Parathyroid adenoma (tissue), 2 donors: ENCODE results near the gene POP4.

Experiments used
- H2AFZ ChIP-seq: fragments of 300-600 bp; sonication (generic); one replicate; pipeline ENCODE4 v1.7.0; 2017; ENCODE audit warnings: antibody characterized with exemption, mild to moderate bottlenecking
- H3K27ac ChIP-seq: fragments of 300-600 bp; sonication (generic); one replicate; pipeline ENCODE4 v1.7.0; 2017
- H3K27me3 ChIP-seq: fragments of 300-600 bp; sonication (generic); one replicate; pipeline ENCODE4 v1.7.0; 2017; ENCODE audit warnings: low read length; ENCODE audit not compliant: control insufficient read depth, insufficient read depth
- H3K36me3 ChIP-seq: fragments of 300-600 bp; sonication (generic); one replicate; pipeline ENCODE4 v1.7.0; 2017; ENCODE audit warnings: low read length; ENCODE audit not compliant: control insufficient read depth, insufficient read depth
- H3K4me1 ChIP-seq: fragments of 300-600 bp; sonication (generic); one replicate; pipeline ENCODE4 v1.7.0; 2017; ENCODE audit warnings: control low read depth
- H3K4me2 ChIP-seq: fragments of 300-600 bp; sonication (generic); one replicate; pipeline ENCODE4 v1.7.0; 2017; ENCODE audit warnings: low read length
- H3K4me3 ChIP-seq: fragments of 300-600 bp; sonication (generic); one replicate; pipeline ENCODE4 v1.7.0; 2017; ENCODE audit warnings: low read depth, low read length
- H3K79me2 ChIP-seq: fragments of 300-600 bp; sonication (generic); one replicate; pipeline ENCODE4 v1.7.0; 2017; ENCODE audit warnings: control low read depth
- H3K9ac ChIP-seq: fragments of 300-600 bp; sonication (generic); one replicate; pipeline ENCODE4 v1.7.0; 2017; ENCODE audit warnings: mild to moderate bottlenecking
- H3K9me3 ChIP-seq: fragments of 300-600 bp; sonication (generic); one replicate; pipeline ENCODE4 v1.7.0; 2017; ENCODE audit warnings: low read length; ENCODE audit not compliant: control insufficient read depth
- TF ChIP-seq, protein P1 (sequence below): fragments of 300-600 bp; sonication (generic); IDR thresholded peaks from one replicate; pipeline ENCODE4 v1.7.0; 2017; ENCODE audit warnings: antibody characterized with exemption, mild to moderate bottlenecking
- donor health status: primary hyperparathyroidism.

Gene POP4

DNA sequence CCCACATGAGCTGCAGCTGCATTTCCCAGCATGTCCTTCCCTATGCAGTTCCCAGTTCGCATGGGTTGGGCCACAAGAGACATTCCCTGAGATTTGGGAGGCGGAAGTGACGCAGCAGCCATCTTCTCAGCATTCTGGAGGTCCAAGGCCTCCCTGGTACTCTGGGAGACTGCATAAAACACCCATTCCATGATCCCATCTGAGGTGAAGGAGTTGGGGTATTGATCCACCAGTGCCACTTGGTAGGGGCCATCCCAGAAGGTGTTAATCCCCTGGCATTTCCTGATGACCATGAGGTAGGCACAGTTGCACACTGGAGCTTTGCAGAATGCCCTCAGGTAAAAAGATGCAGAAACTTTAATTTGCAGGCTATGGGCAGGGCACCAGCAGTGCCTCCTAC lies 25.4 kb downstream of the POP4 start:
- Histone ChIP-seq H3K4me3 (no peak overlapping the region), H3K27me3 (no peaks in the 10 kb centered on the region), H3K4me2 (no peak overlapping the region), H3K27ac (no peak overlapping the region), H3K4me1 (no peaks in the 10 kb centered on the region), H3K9ac (no peak overlapping the region), H3K9me3 (no peaks in the 10 kb centered on the region), H3K79me2 (no peaks in the 10 kb centered on the region), H2AFZ (no peak overlapping the region), H3K36me3 (no peaks in the 10 kb centered on the region)
- TF ChIP-seq, protein P1, sequence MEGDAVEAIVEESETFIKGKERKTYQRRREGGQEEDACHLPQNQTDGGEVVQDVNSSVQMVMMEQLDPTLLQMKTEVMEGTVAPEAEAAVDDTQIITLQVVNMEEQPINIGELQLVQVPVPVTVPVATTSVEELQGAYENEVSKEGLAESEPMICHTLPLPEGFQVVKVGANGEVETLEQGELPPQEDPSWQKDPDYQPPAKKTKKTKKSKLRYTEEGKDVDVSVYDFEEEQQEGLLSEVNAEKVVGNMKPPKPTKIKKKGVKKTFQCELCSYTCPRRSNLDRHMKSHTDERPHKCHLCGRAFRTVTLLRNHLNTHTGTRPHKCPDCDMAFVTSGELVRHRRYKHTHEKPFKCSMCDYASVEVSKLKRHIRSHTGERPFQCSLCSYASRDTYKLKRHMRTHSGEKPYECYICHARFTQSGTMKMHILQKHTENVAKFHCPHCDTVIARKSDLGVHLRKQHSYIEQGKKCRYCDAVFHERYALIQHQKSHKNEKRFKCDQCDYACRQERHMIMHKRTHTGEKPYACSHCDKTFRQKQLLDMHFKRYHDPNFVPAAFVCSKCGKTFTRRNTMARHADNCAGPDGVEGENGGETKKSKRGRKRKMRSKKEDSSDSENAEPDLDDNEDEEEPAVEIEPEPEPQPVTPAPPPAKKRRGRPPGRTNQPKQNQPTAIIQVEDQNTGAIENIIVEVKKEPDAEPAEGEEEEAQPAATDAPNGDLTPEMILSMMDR = no peak

GRCh38 chr19:29634002-29634401 lies 27.9 kb downstream of the POP4 start:
- no peaks in the 10 kb centered on the region for H3K9me3 ChIP-seq
- H3K4me3 ChIP-seq = no peak overlapping the region
- H3K9ac ChIP-seq = no peak overlapping the region
- H3K36me3 ChIP-seq = no peaks in the 10 kb centered on the region
- no peaks in the 10 kb centered on the region for H3K4me1 ChIP-seq
- no peak overlapping the region for H2AFZ ChIP-seq
- H3K27ac ChIP-seq = no peak overlapping the region
- H3K27me3 ChIP-seq = no peaks in the 10 kb centered on the region
- TF ChIP-seq, protein P1 = no peak
- H3K79me2 ChIP-seq = no peaks in the 10 kb centered on the region
- no peak overlapping the region for H3K4me2 ChIP-seq

- no peaks in the 10 kb centered on the region for H3K4me1 ChIP-seq
- H3K79me2 ChIP-seq = no peaks in the 10 kb centered on the region
- H3K4me3 ChIP-seq = no peak overlapping the region
- no peak overlapping the region for H3K9ac ChIP-seq
- H2AFZ ChIP-seq = no peak overlapping the region
- no peaks in the 10 kb centered on the region for H3K36me3 ChIP-seq
- H3K27ac ChIP-seq = no peak overlapping the region
- H3K27me3 ChIP-seq = no peaks in the 10 kb centered on the region
- TF ChIP-seq, protein P1 = no peak
- no peaks in the 10 kb centered on the region for H3K9me3 ChIP-seq
- H3K4me2 ChIP-seq = no peak overlapping the region
These were observed 28.5 kb downstream of the POP4 start for GRCh38 chr19:29634423-29635130.

GRCh38 chr19:29635963-29636362 lies 29.9 kb downstream of the POP4 start:
- Histone ChIP-seq H3K9ac (no peak overlapping the region), H3K79me2 (no peaks in the 10 kb centered on the region), H2AFZ (no peak overlapping the region), H3K27me3 (no peaks in the 10 kb centered on the region), H3K4me1 (no peaks in the 10 kb centered on the region), H3K4me2 (no peak overlapping the region), H3K27ac (no peak overlapping the region), H3K36me3 (no peaks in the 10 kb centered on the region), H3K9me3 (no peaks in the 10 kb centered on the region), H3K4me3 (no peak overlapping the region)
- TF ChIP-seq, protein P1 = no peak
